NCI-H2171 treated with DMSO at 0.1 percent for 48 hours (cell line): Measurements from ENCODE around the gene TUBA4B.
A peak's percentile ranks its signal among the peaks of the same experiment; 100 is the strongest.

Experiments
- DNase-seq: peaks from one replicate; lab custom pipeline; 2025; lab: John Stamatoyannopoulos, UW

TUBA4B gene

DNA sequence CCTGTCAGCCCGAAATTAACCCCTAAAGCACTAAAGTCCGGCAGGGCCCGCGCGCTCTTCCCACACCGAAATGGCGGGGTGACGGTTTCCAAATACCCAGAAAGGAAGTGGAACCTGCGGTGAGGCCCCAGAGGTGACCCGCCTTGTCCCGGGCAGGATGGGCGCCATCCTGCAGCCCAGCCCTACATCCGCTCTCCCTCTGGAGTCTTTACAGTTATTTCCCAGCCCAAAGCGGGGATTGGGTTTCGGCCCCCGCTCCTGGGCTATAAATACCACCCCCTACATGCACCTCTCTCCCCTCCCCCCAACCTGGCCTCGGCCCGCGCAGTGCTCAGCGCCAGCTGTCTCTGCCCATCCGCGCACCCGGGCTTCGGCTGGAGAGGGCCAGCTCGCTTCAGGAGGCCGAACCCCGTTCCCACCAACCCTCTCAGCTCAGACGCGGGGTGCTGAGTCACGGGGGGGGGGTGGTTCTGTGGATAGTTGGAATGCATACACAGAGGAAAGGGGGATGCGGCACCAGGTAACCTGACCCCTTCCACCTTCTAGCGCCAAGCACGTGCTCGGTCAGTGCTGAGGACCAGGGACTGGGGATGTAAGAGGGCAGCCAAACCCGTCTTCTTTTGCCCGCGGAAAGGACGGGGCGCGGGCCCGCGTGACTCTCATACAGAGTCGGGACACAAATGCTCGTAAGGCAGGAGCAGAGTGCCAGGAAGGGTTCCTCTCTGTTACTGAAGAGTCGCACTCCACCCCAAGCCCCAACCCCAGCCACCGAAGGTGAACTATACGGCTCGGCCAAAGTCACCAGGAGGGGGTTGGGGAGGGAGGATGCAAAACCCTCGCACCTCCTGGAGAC is at the start of gene TUBA4B:
TSS of gene TUBA4B (plus strand) at position 344 of the 853 bp plus-strand sequence. CDS start at position 509, 165 bp downstream.
- peak; percentile 68 for DNase-seq

DNA sequence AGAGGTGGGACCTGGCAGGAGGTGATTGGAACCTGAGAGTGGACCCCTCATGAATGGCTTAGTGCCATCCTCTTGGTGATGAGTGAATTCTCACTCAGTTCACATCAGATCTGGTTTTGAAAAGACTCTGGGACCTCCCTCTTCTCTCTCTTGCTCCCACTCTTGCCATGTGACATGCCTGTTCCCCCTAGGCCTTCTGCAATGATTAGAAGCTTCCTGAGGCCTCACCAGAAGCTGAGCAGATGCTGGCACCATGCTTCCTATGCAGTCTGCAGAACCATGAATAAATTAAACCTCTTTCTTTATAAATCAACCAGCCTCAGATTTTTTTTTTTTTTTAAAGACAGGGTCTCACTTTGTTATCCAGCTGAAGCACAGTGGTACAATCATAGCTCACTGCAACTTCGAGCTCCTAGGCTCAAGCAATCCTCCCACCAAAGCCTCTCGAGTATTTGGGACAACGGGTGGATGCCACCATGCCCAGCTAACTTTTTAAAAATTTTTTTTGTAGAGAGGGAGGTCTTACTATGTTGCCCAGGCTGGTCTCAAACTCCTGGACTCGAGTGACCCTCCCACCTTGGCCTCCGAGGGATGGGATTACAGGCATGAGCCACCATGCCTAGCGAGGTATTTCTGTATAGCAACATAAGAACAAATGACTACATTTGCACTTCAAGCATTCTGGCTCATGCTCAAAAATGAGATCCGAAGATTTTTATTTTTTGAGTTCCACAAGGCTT is 48.4 kb upstream of the TUBA4B start:
- DNase-seq: no peak

DNA sequence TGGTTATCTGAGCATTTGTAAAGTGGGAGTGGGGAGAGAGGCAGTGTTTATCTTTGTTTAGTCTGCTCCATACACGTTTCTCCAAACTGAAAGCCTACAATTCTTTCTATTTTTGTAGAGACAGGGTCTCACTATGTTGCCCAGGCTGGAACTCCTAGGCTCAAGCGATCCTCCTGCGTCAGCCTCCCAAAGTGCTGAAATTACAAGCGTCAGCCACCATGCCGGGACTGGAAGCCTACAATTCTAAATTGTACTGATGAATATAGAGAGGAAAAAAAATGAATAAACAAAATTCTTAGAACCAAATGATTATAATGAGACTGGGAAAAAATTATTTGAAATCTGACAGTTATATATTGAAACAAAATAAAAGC is 47.9 kb upstream of the TUBA4B start:
- DNase-seq: no peak

DNA sequence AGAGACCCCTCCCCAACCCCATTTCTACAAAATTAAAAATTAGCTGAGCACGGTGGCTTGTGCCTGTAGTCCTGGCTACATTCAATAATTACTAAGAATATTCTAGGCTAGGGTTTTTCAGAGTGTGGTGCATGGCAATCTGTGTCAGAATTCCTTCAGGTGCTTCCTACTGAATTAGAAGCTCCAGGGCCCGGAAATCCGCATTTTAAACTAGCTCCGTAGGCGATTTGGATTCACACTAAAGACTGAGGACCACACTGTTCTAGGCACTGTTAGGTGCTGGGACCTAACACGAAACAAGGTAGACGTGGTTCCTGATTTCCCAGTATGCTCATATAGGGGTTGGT is 47.1 kb upstream of the TUBA4B start:
- no peak for DNase-seq

DNA sequence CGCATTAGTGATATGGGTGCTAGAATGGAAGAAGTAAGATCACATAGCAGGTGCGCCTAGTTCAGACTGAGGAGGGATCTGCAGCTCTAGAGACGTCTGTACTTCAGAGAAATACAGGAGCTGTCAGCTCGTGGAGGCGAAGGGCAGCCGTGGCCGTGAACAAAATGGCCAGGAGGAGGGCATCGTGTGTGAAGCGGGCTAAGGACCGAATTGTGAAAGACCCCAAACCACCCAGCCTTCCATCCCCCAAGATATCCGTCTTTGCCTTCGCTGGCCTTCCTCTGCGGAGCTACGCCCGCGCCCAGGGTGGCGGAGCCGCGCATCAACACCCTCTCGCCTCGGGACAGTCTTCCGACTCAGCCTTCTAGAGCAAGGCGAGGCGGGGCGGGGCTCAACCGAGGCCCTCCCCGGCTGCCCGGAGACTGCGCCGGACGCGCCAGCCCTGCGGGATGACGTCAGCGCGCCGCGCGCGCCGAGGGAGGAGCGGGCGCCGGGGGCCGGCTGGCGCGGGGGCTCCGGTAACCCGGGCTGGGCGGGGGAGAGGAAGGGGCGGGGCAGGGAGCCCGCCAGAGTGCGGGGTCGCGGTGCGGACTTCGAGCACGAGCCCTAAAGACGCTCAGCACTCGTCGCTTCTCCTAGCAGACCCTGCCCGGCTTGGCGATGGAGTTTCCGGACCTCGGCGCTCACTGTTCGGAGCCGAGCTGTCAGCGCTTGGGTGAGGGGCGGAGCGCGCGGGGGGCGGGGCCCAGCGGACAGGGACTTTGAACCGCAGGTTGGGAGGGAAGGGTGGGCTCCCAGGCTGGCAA is 46.5 kb upstream of the TUBA4B start, which contains the start of gene ZFAND2B:
TSS of gene ZFAND2B (plus strand) at position 455 of the 806 bp plus-strand sequence. CDS start at position 661, 206 bp downstream.
- DNase-seq: peak; percentile 91

DNA sequence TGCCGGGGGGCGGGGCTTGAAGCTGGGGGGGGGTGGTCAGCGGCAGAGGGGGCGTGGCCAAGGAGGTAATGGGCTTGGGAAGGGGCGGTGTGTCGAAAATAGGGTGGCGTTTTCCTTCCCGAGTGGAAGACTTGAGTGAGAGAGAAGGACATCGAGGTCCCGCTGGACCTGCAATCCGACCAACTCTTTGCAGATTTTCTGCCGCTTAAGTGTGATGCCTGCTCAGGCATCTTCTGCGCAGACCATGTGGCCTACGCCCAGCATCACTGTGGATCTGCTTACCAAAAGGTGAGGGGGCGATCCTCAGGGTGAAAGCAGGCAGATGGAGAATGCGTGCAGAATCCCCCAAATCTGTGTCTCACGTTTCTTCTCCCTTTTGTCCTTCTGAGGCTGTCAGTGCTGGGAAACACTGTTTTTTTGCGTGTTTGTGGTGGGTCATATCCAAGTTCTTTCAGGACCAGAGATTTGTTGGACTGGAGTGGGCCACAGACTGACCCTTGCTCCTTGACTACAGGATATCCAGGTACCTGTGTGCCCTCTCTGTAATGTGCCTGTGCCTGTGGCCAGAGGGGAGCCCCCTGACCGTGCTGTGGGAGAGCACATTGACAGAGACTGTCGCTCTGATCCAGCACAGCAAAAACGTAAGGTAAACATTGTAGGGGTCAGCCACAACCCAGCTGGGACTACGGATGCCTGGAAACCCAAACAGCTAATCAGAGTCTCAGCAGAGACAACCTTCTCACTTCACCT is 45.7 kb upstream of the TUBA4B start:
- DNase-seq: no peak

DNA sequence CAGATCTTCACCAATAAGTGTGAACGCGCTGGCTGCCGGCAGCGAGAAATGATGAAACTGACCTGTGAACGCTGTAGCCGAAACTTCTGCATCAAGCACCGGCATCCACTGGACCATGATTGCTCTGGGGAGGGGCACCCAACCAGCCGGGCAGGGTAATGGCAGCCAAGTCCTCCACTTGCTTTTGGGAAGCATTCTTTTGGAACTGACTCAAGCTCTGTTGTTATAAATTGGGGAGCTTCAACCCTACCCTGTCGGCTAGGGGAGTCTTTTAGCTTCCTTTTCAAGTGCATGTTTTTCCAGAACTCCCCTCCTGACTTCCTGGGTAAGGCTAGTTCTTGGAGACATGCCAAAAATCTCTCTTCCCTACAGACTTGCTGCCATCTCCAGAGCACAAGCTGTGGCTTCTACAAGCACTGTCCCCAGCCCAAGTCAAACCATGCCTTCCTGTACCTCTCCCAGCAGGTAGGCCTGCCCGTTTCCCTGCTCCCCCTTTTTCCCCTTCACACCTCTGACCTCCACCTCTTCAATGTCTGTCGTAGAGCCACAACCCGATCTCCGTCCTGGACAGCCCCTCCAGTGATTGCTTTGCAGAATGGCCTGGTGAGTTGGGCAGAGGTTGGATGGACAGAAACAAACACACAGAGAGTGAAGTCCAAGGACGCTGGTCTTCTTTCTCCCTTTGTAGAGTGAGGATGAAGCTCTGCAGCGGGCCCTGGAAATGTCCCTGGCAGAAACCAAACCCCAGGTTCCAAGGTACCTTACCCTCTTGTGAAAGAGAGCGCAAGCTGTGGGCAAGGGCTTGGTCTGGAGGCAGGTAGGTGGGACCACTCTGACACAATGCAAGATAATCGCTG is 44.9 kb upstream of the TUBA4B start:
- no peak for DNase-seq

DNA sequence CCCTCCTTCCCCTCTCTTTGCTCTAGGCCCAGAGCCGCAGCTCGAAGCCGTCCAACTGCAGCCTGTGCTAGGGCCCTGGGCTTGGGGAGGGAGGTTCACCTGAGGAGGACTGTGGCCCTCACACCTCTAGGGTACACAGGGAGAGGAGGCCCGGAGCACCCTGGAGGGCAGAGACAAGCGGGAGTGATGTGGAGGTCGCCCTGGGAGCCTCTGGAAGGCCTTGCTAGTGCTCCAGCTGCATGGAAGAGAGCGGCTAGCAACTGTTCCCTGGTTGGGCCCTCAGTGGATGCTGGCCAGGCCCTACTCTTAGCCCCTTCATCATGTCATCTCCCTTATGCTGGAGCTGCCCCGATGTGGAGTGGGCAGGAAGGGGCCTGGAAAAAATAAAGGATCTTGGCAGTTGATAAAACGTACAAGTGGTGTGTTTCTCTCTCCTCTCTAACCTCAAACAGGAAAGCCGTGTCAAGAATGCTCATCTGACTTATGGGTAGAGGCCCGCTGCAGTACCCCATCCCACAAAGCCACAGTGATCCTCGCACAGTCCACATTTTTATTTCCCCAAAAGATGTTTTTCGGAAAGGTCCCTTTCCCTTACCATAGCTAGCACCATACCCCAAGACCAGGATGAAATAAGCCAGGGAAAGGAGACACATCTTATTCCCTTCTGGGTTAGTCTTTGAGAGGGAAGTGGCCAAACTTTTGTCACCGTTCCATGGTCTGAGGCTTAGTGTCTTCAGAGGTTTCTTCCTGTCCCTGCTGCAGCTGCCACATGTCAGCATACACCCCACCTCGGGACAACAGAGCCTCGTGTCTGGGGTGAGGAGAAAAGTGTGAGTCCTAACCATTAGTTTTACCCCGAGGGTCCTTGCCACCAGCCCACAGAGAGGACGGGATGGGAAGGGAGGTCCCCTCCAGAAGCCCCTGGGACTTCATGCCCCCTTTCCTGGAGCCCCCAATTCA is 43.5 kb upstream of the TUBA4B start:
- DNase-seq: no peak

DNA sequence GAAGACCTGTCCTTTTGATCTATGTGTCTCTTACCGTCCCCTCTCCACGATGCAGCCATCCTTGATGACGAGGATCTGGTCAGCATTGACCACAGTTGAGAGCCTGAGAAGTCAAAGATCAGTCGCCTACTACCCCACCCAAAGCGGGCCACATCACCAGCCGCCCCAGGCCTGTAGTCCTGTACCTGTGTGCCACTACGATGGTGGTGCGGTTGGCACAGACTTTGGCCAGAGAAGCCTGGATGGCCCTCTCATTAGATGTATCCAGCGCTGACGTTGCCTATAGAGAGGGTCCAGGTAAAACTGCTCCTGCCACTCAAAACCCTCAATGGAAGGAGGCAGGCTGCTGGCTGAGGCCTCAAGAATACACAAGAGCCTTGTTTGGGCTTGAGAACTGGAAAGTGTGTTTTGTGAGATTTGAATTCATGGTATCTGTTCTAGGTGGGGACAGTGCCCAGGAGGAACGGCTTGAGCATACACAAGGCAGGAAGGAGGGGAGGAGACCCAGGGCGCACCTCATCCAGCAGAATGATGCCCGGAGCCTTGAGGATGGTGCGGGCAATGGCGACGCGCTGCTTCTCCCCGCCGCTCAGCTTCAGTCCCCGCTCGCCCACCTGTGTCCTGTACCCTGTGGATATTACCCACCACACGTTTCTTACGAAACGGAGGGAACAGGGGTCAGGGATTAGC is 42.7 kb upstream of the TUBA4B start:
- DNase-seq: no peak

DNA sequence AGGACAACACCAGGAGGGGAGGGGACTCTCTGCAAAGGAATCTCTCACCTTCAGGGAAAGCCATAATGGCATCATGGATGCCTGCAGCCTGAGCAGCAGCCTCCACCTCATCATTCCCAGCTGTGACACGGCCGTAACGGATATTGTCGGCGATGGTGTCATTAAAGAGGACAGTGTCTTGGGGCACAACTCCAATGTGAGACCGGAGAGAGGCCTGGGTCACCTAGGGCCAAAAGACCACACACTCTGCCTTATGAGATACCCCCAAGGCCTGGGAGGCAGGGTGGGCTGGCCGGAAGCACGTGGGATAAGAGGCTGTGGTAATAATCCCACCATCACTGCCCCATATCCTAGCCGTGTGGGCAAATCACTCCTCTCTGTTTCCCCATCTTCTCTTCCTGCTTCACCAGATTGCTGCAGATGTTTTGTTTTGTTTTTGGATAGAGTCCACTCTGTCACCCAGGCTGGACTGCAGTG is 42.1 kb upstream of the TUBA4B start:
- DNase-seq: no peak

DNA sequence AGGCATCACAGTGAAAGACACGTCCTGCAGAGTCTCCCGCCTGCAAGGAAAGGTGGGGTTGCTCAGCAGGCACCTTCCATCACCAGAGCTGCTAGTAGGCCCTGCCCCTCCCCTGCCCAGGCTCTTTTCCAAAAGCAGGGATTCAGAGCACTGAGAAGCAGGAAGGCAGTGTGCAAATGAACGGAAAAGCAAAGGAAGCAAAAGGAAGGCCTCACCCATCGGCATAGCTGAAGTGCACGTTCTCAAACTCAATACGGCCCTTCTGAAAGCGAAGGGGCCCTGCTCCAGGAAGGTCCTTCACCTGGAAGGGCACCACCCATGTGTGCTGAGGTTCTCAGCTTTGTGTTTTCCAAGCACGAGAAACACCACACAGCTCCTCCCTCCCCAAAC is 40.0 kb upstream of the TUBA4B start:
- DNase-seq: no peak

DNA sequence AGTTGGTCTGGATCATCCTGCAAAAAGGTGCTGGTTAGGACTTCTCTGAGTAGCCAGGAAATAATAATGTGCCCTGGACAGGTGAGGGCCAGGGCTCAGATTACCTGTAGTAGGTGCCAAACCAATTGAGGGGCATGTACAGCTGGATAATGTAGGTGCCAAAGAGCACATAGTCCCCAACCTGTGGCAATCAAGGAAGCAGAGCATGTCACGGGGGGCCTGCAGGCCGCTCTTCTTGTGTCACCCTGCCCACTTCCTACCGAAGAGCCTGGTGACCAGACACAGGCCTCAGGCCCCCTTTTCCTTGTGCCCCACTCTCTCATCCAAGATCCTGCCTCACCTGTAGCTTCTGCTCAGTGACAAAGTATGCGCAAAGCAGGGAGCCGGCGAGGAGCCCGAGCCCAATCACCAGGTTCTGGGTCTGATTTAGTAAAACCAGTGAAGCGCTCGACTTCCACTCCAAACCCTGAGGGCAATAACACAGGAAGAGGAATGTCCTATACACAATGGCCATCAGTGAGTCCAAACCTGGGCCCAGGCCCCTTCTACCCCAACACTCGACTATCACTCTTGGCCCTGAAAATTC is 39.5 kb upstream of the TUBA4B start:
- no peak for DNase-seq

DNA sequence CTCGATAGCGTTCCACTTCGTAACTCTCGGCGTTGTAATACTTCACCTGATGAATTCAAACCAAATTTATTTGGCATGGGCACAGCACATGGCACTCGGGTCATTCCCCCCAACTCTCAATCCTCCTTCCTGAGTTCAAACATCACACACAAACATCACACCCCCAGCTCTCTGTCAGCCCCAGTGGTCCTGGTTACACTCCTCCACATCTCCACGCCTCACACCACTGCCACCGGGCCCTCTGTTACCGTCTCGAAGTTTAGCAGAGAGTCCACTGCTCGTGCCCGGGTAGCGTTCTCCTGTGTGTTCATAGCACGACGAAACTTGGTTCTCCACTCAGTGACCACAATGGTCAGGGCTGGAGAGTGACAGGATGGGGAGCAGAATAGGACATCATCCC is 38.9 kb upstream of the TUBA4B start:
- DNase-seq: no peak

DNA sequence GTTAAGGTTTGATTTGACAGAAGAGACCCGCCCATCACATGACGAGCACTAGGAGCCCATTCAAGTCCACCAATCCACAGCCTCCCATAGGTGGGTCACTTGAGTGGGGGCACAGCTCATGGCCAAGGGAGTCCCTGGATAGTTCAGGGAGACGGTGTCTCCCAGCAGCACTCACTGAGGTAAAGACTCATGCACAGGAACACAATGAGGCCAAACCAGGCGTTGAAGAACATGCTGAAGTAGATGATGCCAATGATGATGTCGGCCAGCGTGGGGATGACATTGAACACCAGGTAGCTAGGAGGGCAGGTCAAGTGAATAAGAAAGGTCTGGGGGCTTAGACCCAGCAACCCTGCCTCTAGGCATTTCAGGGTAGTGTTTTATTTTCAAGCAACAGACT is 38.3 kb upstream of the TUBA4B start:
- no peak for DNase-seq

DNA sequence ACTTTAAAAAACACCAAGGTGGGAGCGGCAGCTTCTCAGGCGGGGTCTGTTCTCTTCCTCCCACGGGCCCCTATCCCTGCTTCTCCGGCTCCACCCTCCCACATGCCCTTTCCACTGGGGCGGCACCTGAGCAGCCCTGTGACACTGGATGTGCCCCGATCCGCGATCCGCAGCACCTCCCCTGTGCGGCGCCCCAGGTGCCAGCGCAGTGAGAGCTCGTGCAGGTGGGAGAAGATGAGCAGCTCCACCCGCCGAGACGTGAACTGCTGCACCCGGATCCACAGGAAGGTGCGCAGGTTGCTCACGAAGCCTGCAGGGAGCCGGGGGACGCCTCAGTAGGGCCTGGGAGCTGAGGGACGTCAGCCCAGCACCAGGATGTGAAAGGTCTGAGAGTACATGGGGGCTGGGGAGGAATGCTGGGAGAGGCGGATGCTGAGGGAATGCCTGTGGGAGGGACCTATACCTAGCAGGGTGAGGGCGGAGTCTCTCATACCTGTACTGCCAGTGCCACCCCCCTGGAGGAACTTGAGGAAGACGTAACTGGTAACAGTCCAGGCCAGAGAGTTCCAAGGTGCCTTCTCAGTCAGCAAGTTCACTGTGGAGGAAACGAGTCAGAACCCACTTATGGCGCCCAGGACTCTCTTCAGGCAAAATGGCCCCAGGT is 37.0 kb upstream of the TUBA4B start:
- no peak for DNase-seq

DNA sequence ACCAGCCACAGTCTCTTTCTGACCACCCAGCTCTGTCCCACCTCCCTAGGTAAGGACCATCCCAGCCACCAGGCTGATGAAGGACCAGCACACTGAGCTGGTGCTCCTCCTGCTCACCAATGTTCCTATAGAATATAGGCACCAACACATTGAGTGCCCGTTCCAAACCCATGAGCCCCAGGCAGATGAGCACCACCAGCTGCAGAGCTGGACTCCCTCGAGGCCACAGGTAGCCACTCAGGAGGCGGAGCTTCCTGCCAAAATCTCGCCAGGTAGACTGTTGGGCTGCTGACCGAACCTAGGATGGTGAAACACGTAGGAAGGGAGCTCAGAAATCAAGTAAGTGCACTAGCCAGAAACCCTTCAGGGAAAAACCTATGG is 36.5 kb upstream of the TUBA4B start:
- no peak for DNase-seq

DNA sequence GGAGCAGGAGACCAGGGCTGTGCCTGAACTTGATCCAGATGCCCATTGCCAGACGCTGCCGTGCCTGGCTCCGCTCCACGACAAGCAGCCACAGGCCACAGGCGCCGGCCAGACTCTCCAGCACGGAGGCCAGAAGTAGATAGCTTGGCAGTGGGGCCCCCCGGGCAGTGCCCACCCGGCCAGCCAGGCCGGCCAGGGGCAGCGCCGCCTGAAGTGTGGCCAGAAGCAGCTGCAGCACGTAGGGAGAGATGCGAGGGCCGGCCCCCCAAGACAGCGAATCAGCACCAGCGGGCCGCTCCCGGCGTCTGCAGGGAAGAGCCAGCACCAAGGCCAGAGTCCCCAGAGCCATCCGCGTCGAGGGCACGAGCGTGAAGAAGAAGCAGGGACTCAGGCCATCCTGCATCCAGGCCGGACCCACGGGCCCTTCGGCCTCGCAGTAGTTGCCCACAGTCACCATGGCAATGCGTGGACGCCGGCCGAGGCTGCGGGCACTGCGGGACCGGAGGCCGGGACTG is 34.8 kb upstream of the TUBA4B start:
- peak; percentile 68 for DNase-seq
